ENCODE data around the gene NDUFB5.

GRCh38 chr3:179562591-179563270, 41.9 kb upstream of the NDUFB5 start, which contains the start of gene ACTL6A:
- TF ChIP-seq CTCF (IDR thresholded peaks at IDR 0.05) (no peak), E2F4 (CRISPR knock-in tag; IDR thresholded peaks at IDR 0.05; ENCODE audit: borderline replicate concordance, low read depth) (no peak), OVOL2 (CRISPR knock-in tag; IDR thresholded peaks at IDR 0.05; ENCODE audit: borderline replicate concordance) (no peak)

All from WTC11 (cell line).